Dermis blood vessel endothelial cell (primary cell): ENCODE measurements around the gene SACM1L. TPM values are rescaled to one million over a fixed set of nuclear protein-coding genes. Genes with fewer than 3 reads are reported as not detected.
A peak's percentile ranks its signal among the peaks of the same experiment; 100 is the strongest.

Source experiments
- DNase-seq: peaks from one replicate; pipeline ENCODE4 v3.0.0; 2010
- total RNA-seq: library from RNA; depleted of rRNA; stranded (reverse); fragments of >200 nt; gene quantifications from 2 replicates; pipeline ENCODE4 v1.2.3, GENCODE V29; 2014

The SACM1L gene
- total RNA-seq, 1 donor from 2014 or later, result 48.5 TPM

GRCh38 chr3:45773072-45773471 is 83.9 kb downstream of the SACM1L start:
- DNase-seq, result peak; percentile 31

GRCh38 chr3:45773714-45774449 is 84.7 kb downstream of the SACM1L start:
- peak; percentile 21 for DNase-seq

DNA sequence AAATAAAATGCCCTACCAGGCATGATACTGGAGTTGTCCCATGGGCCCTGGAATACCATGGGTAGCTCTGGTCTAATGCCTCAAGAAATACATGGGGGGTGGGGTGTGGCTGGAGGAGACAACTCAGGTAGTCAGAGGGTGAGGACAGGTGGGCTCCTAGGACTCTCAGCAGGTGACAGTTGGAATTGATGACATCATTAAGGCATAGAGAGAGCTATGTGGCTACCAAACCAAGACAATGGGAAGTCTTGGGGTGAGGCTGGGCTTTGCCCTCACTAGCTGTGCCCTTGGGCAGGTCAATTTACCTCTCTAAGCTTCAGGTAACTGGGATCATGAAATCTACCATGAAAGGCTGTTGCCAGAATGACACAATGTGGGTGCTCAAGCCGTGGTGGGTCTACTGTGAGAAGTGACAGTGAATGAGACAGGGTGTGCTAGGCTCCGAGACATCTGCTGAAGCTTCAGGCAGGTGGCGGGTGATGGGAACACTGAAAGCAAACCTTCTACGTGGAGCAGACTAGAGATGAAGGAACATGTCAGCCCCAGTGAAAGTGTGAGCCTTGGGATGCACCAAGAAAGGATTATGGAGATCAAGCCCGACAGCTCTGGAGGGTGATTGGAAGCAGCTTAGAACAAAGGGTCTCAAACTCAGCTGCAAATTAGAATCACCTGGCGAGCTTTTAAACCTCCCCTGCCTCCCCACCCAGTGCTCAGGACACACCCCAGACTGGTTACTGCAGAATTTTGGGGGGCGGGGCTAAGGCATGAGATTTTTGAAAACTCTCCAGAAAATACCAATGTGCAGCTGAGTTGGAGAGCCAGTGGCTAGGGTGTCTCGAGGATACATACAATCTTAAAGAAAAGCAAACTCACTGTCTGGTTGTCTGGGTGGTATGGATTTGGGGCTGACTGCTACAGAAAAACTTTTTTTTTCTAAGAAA is 85.7 kb downstream of the SACM1L start:
- no peak for DNase-seq

DNA sequence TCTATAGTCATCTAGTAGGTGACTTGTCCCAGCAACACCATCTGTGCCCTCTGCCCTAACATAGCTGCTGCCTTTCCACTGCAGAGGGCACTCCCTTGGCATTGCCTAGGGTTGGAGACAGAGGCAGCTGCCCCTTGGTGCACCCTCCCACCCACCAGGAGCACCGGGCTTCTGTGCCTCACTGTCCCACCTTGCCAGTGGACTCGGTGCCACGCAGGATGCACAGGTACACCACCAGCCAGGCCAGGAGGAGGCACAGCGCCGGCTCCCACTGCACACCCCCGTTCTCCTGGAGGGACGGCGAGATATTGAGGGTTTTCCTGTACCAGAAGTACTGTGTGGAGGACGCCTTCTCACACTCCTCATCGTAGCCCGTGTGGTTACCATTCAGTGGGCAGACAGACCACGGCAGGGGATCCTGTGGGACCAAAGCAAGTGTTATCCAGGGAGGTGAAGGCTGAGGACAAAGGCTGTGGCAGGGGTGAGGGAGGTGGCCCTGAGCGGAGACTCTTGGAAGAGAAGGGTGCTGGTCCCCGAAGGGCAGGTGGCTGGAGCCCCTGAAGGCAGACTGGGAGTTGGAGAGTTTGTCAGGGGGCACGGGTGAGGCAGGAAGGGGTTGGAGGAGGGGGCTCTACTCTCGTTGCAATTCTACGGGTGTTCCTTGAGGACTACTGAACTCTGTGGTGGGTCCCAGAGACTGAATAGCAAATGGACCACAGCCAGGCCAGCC is 86.5 kb downstream of the SACM1L start:
- DNase-seq, result no peak

- no peak for DNase-seq
Observed at GRCh38 chr3:45776301-45776595, 87.1 kb downstream of the SACM1L start.

- DNase-seq, result no peak
Observed at GRCh38 chr3:45776611-45777010, 87.4 kb downstream of the SACM1L start.

DNA sequence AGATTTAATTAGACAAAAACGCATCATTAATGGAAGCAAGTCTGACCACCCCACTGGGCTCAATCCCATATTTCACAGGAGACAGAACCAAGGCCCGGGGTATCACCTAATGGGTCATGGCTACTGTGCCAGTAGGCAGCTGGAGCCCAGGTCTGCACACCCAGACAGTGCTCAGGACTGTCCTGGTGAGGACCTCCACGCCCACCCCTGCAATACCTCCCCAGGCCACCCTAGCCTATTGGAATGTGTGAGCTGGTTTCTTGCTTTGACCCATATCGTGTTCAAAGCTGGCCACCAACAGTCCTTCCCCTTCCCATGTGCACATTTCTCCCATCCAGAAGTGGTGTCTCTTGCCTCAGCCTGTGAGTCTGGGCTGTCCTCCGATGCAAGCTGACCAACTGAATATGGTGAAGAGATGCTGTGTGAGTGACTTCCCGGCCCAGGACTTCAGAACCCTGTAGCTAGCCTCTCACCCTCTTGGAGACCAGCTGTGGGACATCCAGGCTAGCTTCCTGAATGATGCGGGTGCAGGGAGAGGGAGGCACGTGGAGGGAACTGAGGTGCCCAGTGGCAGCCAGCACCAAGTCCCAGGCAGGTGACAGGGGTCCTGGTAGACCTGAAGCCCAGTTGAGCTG is 88.0 kb downstream of the SACM1L start:
- no peak for DNase-seq

DNA sequence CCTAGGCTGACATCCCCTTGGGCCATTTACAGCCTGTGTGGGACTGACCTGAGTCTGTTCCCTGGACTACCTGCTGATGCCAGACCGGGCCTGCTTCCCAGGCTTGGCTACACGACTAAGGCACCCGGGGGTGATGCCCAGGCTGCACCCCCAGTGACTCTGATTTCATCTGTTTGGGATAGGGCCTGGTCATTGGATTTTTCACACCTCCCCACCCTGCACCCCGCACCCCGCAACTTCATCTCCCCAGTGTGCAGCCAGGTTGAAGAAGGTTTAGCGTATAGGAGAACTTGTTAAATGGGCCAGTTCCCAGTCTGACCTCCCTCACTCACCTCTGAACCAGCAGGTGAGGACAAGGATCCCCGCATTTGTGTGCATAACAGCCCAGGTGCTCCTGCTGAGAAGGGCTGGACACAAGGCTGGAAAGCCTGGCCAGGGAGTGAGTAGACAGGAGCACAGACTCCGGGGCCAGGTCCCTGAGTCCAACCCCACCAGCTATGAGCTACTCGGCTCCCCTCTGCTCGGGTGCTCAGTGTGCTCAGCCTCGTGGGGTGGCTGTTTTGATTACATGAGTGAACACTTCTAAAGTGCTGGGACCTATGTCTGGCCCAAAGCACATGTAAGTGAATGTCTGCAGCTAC is 88.7 kb downstream of the SACM1L start:
- no peak for DNase-seq

GRCh38 chr3:45778761-45779201 is 89.6 kb downstream of the SACM1L start:
- DNase-seq, result no peak

- no peak for DNase-seq
Observed at GRCh38 chr3:45779746-45780735, 90.8 kb downstream of the SACM1L start.

- DNase-seq, result no peak
Observed at GRCh38 chr3:45781271-45781670, 92.1 kb downstream of the SACM1L start.

GRCh38 chr3:45781841-45782240 is 92.6 kb downstream of the SACM1L start:
- no peak for DNase-seq

GRCh38 chr3:45782381-45782780 is 93.2 kb downstream of the SACM1L start:
- no peak for DNase-seq

GRCh38 chr3:45783667-45784066 is 94.5 kb downstream of the SACM1L start:
- DNase-seq, result no peak

GRCh38 chr3:45785605-45786150 is 96.5 kb downstream of the SACM1L start:
- DNase-seq, result no peak

- DNase-seq, result no peak
Observed at GRCh38 chr3:45786801-45787495, 97.8 kb downstream of the SACM1L start.

- DNase-seq, result no peak
Observed at GRCh38 chr3:45787551-45787950, 98.4 kb downstream of the SACM1L start.

DNA sequence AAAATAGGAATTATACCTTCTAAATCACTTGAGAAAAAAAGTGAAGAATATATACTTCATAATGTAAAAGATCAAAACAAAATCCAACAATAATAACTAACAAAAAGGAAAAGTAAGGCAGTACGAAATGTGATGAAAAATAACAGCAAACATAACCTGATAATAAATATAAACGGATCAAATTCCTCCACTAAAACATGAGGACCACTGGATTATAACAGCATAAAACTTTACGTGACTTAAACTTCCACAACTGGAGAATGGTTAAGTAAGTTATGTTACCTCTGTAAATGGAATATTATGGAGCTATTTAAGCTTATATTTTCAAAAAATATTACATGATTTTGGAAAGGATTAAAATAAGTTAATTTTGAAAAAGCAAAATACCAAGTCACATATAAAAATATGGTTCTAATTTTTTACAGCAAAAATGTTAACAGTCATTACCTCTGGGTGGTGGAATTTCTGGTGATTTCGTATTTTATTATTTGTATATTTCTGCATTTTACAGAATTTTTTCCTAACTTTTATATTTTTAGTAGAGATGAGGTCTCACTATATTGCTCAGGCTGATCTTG is 100.1 kb downstream of the SACM1L start:
- no peak for DNase-seq

DNA sequence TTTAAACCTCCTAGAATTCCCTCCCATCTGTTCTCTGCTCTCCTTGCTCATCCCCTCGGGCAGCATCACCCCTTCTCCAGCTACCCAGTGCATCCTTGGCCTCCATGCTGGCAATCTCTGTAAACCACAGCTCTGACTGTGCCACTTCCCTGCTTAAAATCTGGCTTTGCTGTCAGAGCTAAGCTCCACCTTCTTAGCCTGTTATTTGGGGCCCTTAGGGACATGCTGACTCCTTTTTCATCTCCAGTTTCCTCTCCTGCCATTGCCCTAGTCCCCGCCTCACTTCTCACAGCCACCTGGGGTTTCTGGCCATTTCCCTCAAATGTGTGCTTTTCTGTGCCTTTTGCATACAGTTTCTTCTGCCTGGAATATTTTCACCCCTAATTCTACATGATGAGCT is 101.4 kb downstream of the SACM1L start:
- no peak for DNase-seq

DNA sequence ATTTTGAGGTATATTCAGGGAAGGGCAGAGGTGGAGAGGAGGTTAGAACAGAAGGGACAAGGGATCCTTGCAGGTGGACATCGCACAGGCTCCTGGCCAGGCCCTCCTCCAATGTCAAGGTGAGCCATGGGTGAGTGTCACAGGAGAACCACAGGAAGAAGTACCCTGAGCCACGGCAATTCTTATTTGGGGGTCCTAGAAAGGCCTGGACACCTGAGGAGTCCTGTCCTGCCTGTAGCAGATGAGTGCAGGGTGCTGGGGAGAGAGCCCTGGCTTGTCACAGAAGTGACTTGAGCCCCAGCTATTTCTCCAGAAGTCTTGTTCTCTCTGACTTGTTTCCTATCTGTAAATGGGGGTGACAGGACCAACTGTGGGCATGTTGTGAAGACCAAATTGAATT is 102.8 kb downstream of the SACM1L start:
- DNase-seq, result no peak
